Neuronal stem cell (in vitro differentiated cells): Measurements from ENCODE around the gene ZNF219.

Experiments
- DNase-seq: peaks from one replicate; pipeline ENCODE4 v3.0.0-alpha.2; 2013; ENCODE audit warnings: low spot score
- H2AFZ ChIP-seq: one replicate; pipeline ENCODE4 v1.6.1; 2013; ENCODE audit warnings: mild to moderate bottlenecking, low read length, inconsistent platforms
- H2AK5ac ChIP-seq: 2 replicates; pipeline ENCODE4 v1.6.1; 2013; ENCODE audit warnings: low read depth, mild to moderate bottlenecking, inconsistent platforms, low read length, moderate library complexity, mixed read lengths
- H2BK120ac ChIP-seq: 2 replicates; pipeline ENCODE4 v1.6.1; 2013; ENCODE audit warnings: low read depth, mild to moderate bottlenecking, inconsistent platforms, low read length, moderate library complexity, mixed read lengths
- H2BK12ac ChIP-seq: one replicate; pipeline ENCODE4 v1.6.1; 2013; ENCODE audit warnings: low read length, inconsistent platforms
- H2BK15ac ChIP-seq: 2 replicates; pipeline ENCODE4 v1.6.1; 2013; ENCODE audit warnings: mild to moderate bottlenecking, low read length, inconsistent platforms, mixed read lengths
- H2BK5ac ChIP-seq: one replicate; pipeline ENCODE4 v1.6.1; 2013; ENCODE audit warnings: inconsistent platforms, mild to moderate bottlenecking, low read length, moderate library complexity
- H3K14ac ChIP-seq: one replicate; pipeline ENCODE4 v1.6.1; 2013; ENCODE audit warnings: low read length, inconsistent platforms
- H3K18ac ChIP-seq: 2 replicates; pipeline ENCODE4 v1.6.1; 2013; ENCODE audit warnings: low read length, inconsistent platforms
- H3K23ac ChIP-seq: 2 replicates; pipeline ENCODE4 v1.6.1; 2013; ENCODE audit warnings: low read depth, mild to moderate bottlenecking, mixed read lengths, low read length, inconsistent platforms; ENCODE audit not compliant: poor library complexity
- H3K27ac ChIP-seq: replicated peaks from 3 replicates; pipeline ENCODE4 v1.5.1; 2013; ENCODE audit warnings: low read length, inconsistent platforms
- H3K27me3 ChIP-seq, 3 experiments: 2 replicates each; pipeline ENCODE4 v1.6.1; 2013; ENCODE audit warnings: low read length in 3 of 3, mild to moderate bottlenecking in 2 of 3, inconsistent platforms in 1 of 3, low read depth in 1 of 3, mixed read lengths in 1 of 3, moderate library complexity in 1 of 3; ENCODE audit not compliant: control insufficient read depth in 3 of 3, insufficient read depth in 3 of 3
- H3K36me3 ChIP-seq, 2 donors: replicated peaks in 1 of 2; 2 replicates each; pipeline ENCODE4 v1.6.1; 2013; ENCODE audit warnings: low read length in 2 of 2; ENCODE audit not compliant: control insufficient read depth in 2 of 2, insufficient read depth in 2 of 2
- H3K4ac ChIP-seq: 2 replicates; pipeline ENCODE4 v1.6.1; 2013; ENCODE audit warnings: inconsistent platforms, mild to moderate bottlenecking, low read length, moderate library complexity
- H3K4me1 ChIP-seq, 2 donors: 1 replicate in 1 of 2; 2 replicates in 1 of 2; pipeline ENCODE4 v1.6.1; 2013; ENCODE audit warnings: low read length in 2 of 2, low read depth in 1 of 2; ENCODE audit not compliant: control insufficient read depth in 2 of 2, insufficient read depth in 1 of 2
- H3K4me2 ChIP-seq: one replicate; pipeline ENCODE4 v1.6.1; 2013; ENCODE audit warnings: mild to moderate bottlenecking, low read length, inconsistent platforms; ENCODE audit not compliant: insufficient read depth, poor library complexity, severe bottlenecking
- H3K4me3 ChIP-seq, 2 donors: 2 replicates each; pipeline ENCODE4 v1.5.1; 2013; ENCODE audit warnings: low read length in 2 of 2, mild to moderate bottlenecking in 2 of 2, inconsistent platforms in 1 of 2, moderate library complexity in 1 of 2
- H3K79me1 ChIP-seq: one replicate; pipeline ENCODE4 v1.6.1; 2013; ENCODE audit warnings: low read depth, mild to moderate bottlenecking, inconsistent platforms, low read length, moderate library complexity
- H3K9ac ChIP-seq: one replicate; pipeline ENCODE4 v1.6.1; 2013; ENCODE audit warnings: mild to moderate bottlenecking, low read depth, low read length, inconsistent platforms; ENCODE audit not compliant: poor library complexity
- H3K9me3 ChIP-seq, 2 donors: replicated peaks in 1 of 2; 2 replicates each; pipeline versions ENCODE3 to v1.6.1; 2013; ENCODE audit warnings: low read length in 2 of 2, mild to moderate bottlenecking in 2 of 2, inconsistent platforms in 1 of 2, low read depth in 1 of 2, mixed read lengths in 1 of 2, moderate library complexity in 1 of 2; ENCODE audit not compliant: control insufficient read depth in 2 of 2, insufficient read depth in 1 of 2
- H4K8ac ChIP-seq: one replicate; pipeline ENCODE4 v1.6.1; 2013; ENCODE audit warnings: low read depth, mild to moderate bottlenecking, inconsistent platforms, low read length, moderate library complexity
- H4K91ac ChIP-seq: one replicate; pipeline ENCODE4 v1.6.1; 2013; ENCODE audit warnings: low read length, low read depth, mild to moderate bottlenecking, inconsistent platforms; ENCODE audit not compliant: poor library complexity
- WGBS, 2 donors: extraction: QIAGEN DNeasy Blood & Tissue Kit; methylation state at CpG; one replicate each; pipeline ENCODE4 v1.1.7; 2013; ENCODE audit warnings: missing lambda C conversion rate in 2 of 2, mixed read lengths in 1 of 2; ENCODE audit not compliant: insufficient read length in 2 of 2, insufficient replicate concordance in 1 of 2; ENCODE audit errors: extremely low coverage in 2 of 2; 5-methylcytosine and 5-hydroxymethylcytosine counted together

The ZNF219 gene

GRCh38 chr14:21105095-21105494 lies 6.6 kb upstream of the ZNF219 start:
- no peak for DNase-seq
- H4K8ac ChIP-seq: no peak overlapping the region
- H3K4me2 ChIP-seq: no peak overlapping the region
- no peaks in the 10 kb centered on the region for H3K36me3 ChIP-seq
- no peak overlapping the region for H3K27ac ChIP-seq
- H3K23ac ChIP-seq: no peak overlapping the region
- WGBS, 2 donors: no CpG with 5 or more reads among the region's 8 CpGs
- H3K79me1 ChIP-seq: no peaks in the 10 kb centered on the region
- no peaks in the 10 kb centered on the region for H3K9me3 ChIP-seq
- H2AFZ ChIP-seq: no peak overlapping the region
- H3K4me1 ChIP-seq: peaks cover 25 to 34% of the 10 kb centered on the region in 2 donors
- no peak overlapping the region for H2BK12ac ChIP-seq
- no peaks in the 10 kb centered on the region for H3K27me3 ChIP-seq
- no peak overlapping the region for H4K91ac ChIP-seq
- no peak overlapping the region for H2BK15ac ChIP-seq
- peak overlapping the region in 1 of 2 donors; percentile 67 for H3K4me3 ChIP-seq
- no peak overlapping the region for H3K9ac ChIP-seq
- H3K14ac ChIP-seq: no peak overlapping the region
- H2BK120ac ChIP-seq: no peak overlapping the region
- no peak overlapping the region for H2BK5ac ChIP-seq
- no peak overlapping the region for H3K18ac ChIP-seq
- no peak overlapping the region for H2AK5ac ChIP-seq
- H3K4ac ChIP-seq: no peak overlapping the region

GRCh38 chr14:21104448-21105060 lies 6.1 kb upstream of the ZNF219 start:
- no peak for DNase-seq
- H2AK5ac ChIP-seq: peak overlapping the region; percentile 57
- peaks cover 23 to 37% of the 10 kb centered on the region in 2 donors for H3K4me1 ChIP-seq
- peak overlapping the region; percentile 83 for H3K23ac ChIP-seq
- H3K18ac ChIP-seq: peak overlapping the region; percentile 99
- H3K36me3 ChIP-seq: no peaks in the 10 kb centered on the region
- H2BK120ac ChIP-seq: peak overlapping the region; percentile 29
- peak overlapping the region; percentile 97 for H2AFZ ChIP-seq
- peak overlapping the region; percentile 74 for H3K14ac ChIP-seq
- H3K4me3 ChIP-seq: peak overlapping the region; percentile 67 to 91
- peak overlapping the region; percentile 100 for H3K9ac ChIP-seq
- no peaks in the 10 kb centered on the region for H3K27me3 ChIP-seq
- no peak overlapping the region for H4K91ac ChIP-seq
- no peak overlapping the region for H4K8ac ChIP-seq
- H3K9me3 ChIP-seq: no peaks in the 10 kb centered on the region
- no CpG with 5 or more reads among the region's 8 CpGs for WGBS, 2 donors
- no peak overlapping the region for H2BK15ac ChIP-seq
- peak overlapping the region; percentile 98 for H2BK5ac ChIP-seq
- no peak overlapping the region for H2BK12ac ChIP-seq
- H3K4me2 ChIP-seq: peak overlapping the region; percentile 81
- H3K27ac ChIP-seq: peak overlapping the region; percentile 98
- no peak overlapping the region for H3K4ac ChIP-seq
- no peaks in the 10 kb centered on the region for H3K79me1 ChIP-seq

- peak overlapping the region; percentile 81 for H3K4me2 ChIP-seq
- peak overlapping the region; percentile 57 for H2AK5ac ChIP-seq
- H3K18ac ChIP-seq: peak overlapping the region; percentile 99
- H2BK12ac ChIP-seq: no peak overlapping the region
- peak overlapping the region; percentile 74 for H3K14ac ChIP-seq
- H3K9ac ChIP-seq: peak overlapping the region; percentile 100
- H4K8ac ChIP-seq: no peak overlapping the region
- H3K23ac ChIP-seq: peak overlapping the region; percentile 83
- H3K36me3 ChIP-seq: no peaks in the 10 kb centered on the region
- DNase-seq: peak; percentile 95
- H3K79me1 ChIP-seq: no peaks in the 10 kb centered on the region
- H3K9me3 ChIP-seq: no peaks in the 10 kb centered on the region
- WGBS, 2 donors: no CpG with 5 or more reads among the region's 62 CpGs
- peak overlapping the region; percentile 67 to 91 for H3K4me3 ChIP-seq
- H3K4ac ChIP-seq: no peak overlapping the region
- no peaks in the 10 kb centered on the region for H3K27me3 ChIP-seq
- H3K27ac ChIP-seq: peak overlapping the region; percentile 98
- no peak overlapping the region for H4K91ac ChIP-seq
- peaks cover 28 to 40% of the 10 kb centered on the region in 2 donors for H3K4me1 ChIP-seq
- H2AFZ ChIP-seq: peak overlapping the region; percentile 97
- peak overlapping the region; percentile 98 for H2BK5ac ChIP-seq
- peak overlapping the region; percentile 29 for H2BK120ac ChIP-seq
- no peak overlapping the region for H2BK15ac ChIP-seq
These were observed 5.4 kb upstream of the ZNF219 start for GRCh38 chr14:21103710-21104447.

- H3K9me3 ChIP-seq: no peaks in the 10 kb centered on the region
- H3K4me1 ChIP-seq: peaks cover 28 to 40% of the 10 kb centered on the region in 2 donors
- H3K27me3 ChIP-seq: no peaks in the 10 kb centered on the region
- H3K4ac ChIP-seq: no peak overlapping the region
- H3K36me3 ChIP-seq: no peaks in the 10 kb centered on the region
- H2AK5ac ChIP-seq: no peak overlapping the region
- no peaks in the 10 kb centered on the region for H3K79me1 ChIP-seq
- H3K18ac ChIP-seq: no peak overlapping the region
- H3K27ac ChIP-seq: peak overlapping the region; percentile 15
- no peak overlapping the region for H3K9ac ChIP-seq
- no peak overlapping the region for H2BK15ac ChIP-seq
- H2BK12ac ChIP-seq: no peak overlapping the region
- DNase-seq: no peak
- peak overlapping the region; percentile 98 for H2BK5ac ChIP-seq
- no peak overlapping the region for H3K23ac ChIP-seq
- no peak overlapping the region for H2BK120ac ChIP-seq
- whole genome bisulfite sequencing, 2 donors: no CpG with 5 or more reads among the region's 9 CpGs
- H3K14ac ChIP-seq: no peak overlapping the region
- peak overlapping the region; percentile 45 to 67 for H3K4me3 ChIP-seq
- H4K8ac ChIP-seq: no peak overlapping the region
- H4K91ac ChIP-seq: no peak overlapping the region
- H3K4me2 ChIP-seq: peak overlapping the region; percentile 54
- peak overlapping the region; percentile 97 for H2AFZ ChIP-seq
These were observed 4.9 kb upstream of the ZNF219 start for GRCh38 chr14:21103411-21103709.
